Thyroid gland (tissue), 4 donors: ENCODE measurements around the gene NPHS1. TPM values are rescaled to one million over a fixed set of nuclear protein-coding genes. Genes with fewer than 3 reads are reported as not detected.
A peak's percentile ranks its signal among the peaks of the same experiment; 100 is the strongest.

Experiments used
- DNase-seq, 2 donors: peaks; one replicate each; pipeline ENCODE4 v3.0.0-alpha.2; 2019
- H3K27ac ChIP-seq, 3 donors: fragments of 200-600 bp; sonication (generic); 1 replicate in 2 of 3; 2 replicates in 1 of 3; pipeline ENCODE4 v1.5.1; 2016 to 2019; ENCODE audit warnings: mild to moderate bottlenecking in 1 of 3, moderate library complexity in 1 of 3
- H3K27me3 ChIP-seq: fragments of 200-600 bp; sonication (generic); one replicate; pipeline ENCODE4 v1.5.1; 2019
- H3K36me3 ChIP-seq, 2 donors: fragments of 200-600 bp; sonication (generic); one replicate each; pipeline ENCODE4 v1.5.1; 2016 to 2019
- H3K4me1 ChIP-seq, 2 donors: fragments of 200-600 bp; sonication (generic); one replicate each; pipeline ENCODE4 v1.5.1; 2017 to 2019
- H3K4me3 ChIP-seq, 3 donors: fragments of 200-600 bp; sonication (generic); replicated peaks in 1 of 3; 1 replicate in 2 of 3; 2 replicates in 1 of 3; pipeline ENCODE4 v1.5.1; 2016; ENCODE audit warnings: mild to moderate bottlenecking in 1 of 3
- H3K9me3 ChIP-seq: fragments of 200-600 bp; sonication (generic); one replicate; pipeline ENCODE4 v1.5.1; 2017
- CTCF ChIP-seq, 6 experiments: fragments of 200-600 bp in 3 of 6; fragments of 450-650 bp in 3 of 6; sonication (generic) in 3 of 6; IDR thresholded peaks; one replicate each; pipeline ENCODE4 v1.5.1; 2016 to 2019; ENCODE audit warnings: antibody characterized with exemption in 6 of 6, mild to moderate bottlenecking in 2 of 6, inconsistent platforms in 1 of 6, moderate library complexity in 1 of 6
- POLR2A ChIP-seq, 2 donors: fragments of 450-650 bp; IDR thresholded peaks; one replicate each; pipeline ENCODE4 v1.6.1; 2017; ENCODE audit warnings: antibody characterized with exemption in 2 of 2, mild to moderate bottlenecking in 2 of 2, moderate library complexity in 1 of 2
- WGBS, 2 donors: methylation state at CpG; one replicate each; pipeline ENCODE4 v1.1.5; 2017; 5-methylcytosine and 5-hydroxymethylcytosine counted together
- intact Hi-C: fragments of 100-400 bp; cut with DNase I; formaldehyde crosslinking; loops from one replicate; pipeline ENCODE4 v1.15.1; 2023
- total RNA-seq, 4 donors: library from RNA; depleted of rRNA; stranded (reverse); fragments of >200 nt; gene quantifications; one replicate each; pipeline ENCODE4 v1.2.3, GENCODE V29; 2016

Gene NPHS1
- total RNA-seq, 4 donors from 2014 or later: not detected

DNA sequence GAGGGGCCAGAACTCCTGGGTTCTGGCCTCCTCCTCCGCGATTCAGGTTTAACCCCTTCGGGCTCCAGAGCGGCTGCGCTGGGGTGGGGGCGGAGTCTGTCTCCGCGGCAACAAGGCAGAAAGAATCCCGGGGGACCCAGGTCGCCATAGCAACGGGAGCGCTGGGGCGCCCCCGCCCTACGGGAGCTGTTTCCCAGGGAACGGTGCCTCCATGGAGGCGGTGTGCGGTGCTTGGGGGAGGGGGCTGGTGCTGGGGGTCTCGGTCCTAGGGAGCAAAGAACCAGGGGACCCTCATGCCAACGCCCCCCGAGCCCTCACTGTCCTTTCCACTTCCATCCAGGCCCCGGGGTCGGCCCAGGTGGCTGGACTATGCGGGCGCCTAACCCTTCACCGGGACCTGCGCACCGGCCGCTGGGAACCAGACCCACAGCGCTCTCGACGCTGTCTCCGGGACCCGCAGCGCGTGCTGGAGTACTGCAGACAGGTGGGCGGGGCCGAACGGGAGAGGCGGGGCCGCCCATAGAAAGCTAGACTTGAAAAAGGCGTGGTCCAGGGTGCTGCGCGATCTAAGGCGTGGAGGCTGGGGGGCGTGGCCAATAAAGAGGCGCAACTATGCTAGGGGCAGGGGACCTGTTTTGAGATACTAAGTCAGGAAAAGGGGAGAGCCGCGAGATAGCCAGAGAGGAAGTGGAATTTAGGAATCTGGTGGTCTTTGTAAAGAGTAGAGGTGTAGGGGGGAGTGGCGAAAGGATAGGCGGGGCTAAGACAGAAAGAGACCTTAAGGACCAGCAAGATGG is 17.2 kb upstream of the NPHS1 start:
- H3K27me3 ChIP-seq: no peaks in the 10 kb centered on the region
- peak; percentile 52 to 61 for DNase-seq

GRCh38 chr19:35868823-35869326 is 16.6 kb upstream of the NPHS1 start:
- peak overlapping the region in 1 of 3 donors; percentile 32 for H3K4me3 ChIP-seq
- no peak overlapping the region for H3K27ac ChIP-seq
- 7 to 8% methylated on average over 7 to 9 of the region's 15 CpGs for WGBS, 2 donors
- TF ChIP-seq POLR2A (IDR thresholded peaks at IDR 0.05) (no peak), CTCF (IDR thresholded peaks at IDR 0.05) (no peak)
- no peak for DNase-seq
- peaks cover 15 to 18% of the 10 kb centered on the region in 2 donors for H3K4me1 ChIP-seq
- intact Hi-C loops: no loop called here
- H3K36me3 ChIP-seq: no peaks in the 10 kb centered on the region
- H3K9me3 ChIP-seq: no peaks in the 10 kb centered on the region
- no peaks in the 10 kb centered on the region for H3K27me3 ChIP-seq

More for the DNA sequence above, 17.2 kb upstream of the NPHS1 start:
- no peaks in the 10 kb centered on the region for H3K36me3 ChIP-seq
- intact Hi-C loops: no loop called here
- H3K4me3 ChIP-seq: no peak overlapping the region
- no peak overlapping the region for H3K27ac ChIP-seq
- WGBS, 2 donors: 2% methylated on average over 37 to 38 of the region's 51 CpGs
- H3K9me3 ChIP-seq: no peaks in the 10 kb centered on the region
- H3K4me1 ChIP-seq: peaks cover 15 to 18% of the 10 kb centered on the region in 2 donors
- no peak for TF ChIP-seq POLR2A (IDR thresholded peaks at IDR 0.05)
- TF ChIP-seq CTCF (IDR thresholded peaks at IDR 0.05): no peak

DNA sequence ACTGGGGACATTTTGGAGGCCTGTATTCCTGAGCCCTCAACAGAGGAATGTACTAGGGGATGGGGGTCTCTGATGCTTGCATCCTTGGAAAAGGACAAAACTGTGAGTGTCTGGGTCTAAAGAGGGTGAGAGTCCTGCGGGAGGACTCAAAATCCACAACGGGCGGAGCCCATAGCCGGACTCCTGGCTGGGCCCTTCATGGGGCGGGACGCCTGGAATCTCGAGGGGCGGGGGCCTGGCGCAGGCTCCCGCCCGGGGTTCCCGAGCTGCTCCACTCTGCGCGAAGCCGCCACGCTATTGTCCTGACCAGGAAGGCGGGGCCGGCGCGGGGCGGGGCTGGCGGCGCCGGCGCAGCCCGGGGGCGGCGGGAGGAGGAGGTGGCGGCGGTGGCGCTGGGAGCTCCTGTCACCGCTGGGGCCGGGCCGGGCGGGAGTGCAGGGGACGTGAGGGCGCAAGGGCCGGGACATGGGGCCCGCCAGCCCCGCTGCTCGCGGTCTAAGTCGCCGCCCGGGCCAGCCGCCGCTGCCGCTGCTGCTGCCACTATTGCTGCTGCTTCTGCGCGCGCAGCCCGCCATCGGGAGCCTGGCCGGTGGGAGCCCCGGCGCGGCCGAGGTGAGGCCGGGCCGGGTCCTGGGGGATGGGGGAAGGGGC is 16.0 kb upstream of the NPHS1 start, which contains the start of gene APLP1:
Gene APLP1 (plus strand): TSS at position 403 of the 651 bp plus-strand sequence. CDS start 63 bp downstream, at position 466.
- WGBS, 2 donors: 1% methylated on average over 26 of the region's 60 CpGs; no CpG with 5 or more reads in 1 of the 2 donors
- TF ChIP-seq CTCF (IDR thresholded peaks at IDR 0.05): no peak
- TF ChIP-seq POLR2A (IDR thresholded peaks at IDR 0.05): no peak
- peak within 1 kb of the TSS in 1 of 3 donors; percentile 32 for H3K4me3 ChIP-seq
- H3K9me3 ChIP-seq: no peaks in the 10 kb centered on the region
- no peak within 1 kb of the TSS for H3K27ac ChIP-seq
- peak; percentile 71 to 73 for DNase-seq
- intact Hi-C loops: no loop called here
- no peaks in the 10 kb centered on the region for H3K27me3 ChIP-seq
- no peaks in the 10 kb centered on the region for H3K36me3 ChIP-seq
- peaks cover 15 to 18% of the 10 kb centered on the region in 2 donors for H3K4me1 ChIP-seq

GRCh38 chr19:35863018-35863417 is 10.7 kb upstream of the NPHS1 start:
- 89 to 91% methylated on average over 5 of the region's 5 CpGs for WGBS, 2 donors

More at GRCh38 chr19:35863018-35863417, 10.7 kb upstream of the NPHS1 start:
- TF ChIP-seq POLR2A (IDR thresholded peaks at IDR 0.05) (no peak), CTCF (IDR thresholded peaks at IDR 0.05) (no peak)
- no peaks in the 10 kb centered on the region for H3K36me3 ChIP-seq
- H3K27ac ChIP-seq: no peak overlapping the region
- H3K4me1 ChIP-seq: no peaks in the 10 kb centered on the region
- intact Hi-C loops: no loop called here
- H3K27me3 ChIP-seq: no peaks in the 10 kb centered on the region
- DNase-seq: no peak
- H3K9me3 ChIP-seq: no peaks in the 10 kb centered on the region
- H3K4me3 ChIP-seq: no peak overlapping the region
